K562 (cell line): Measurements from ENCODE around the gene ZDHHC8. TPM values are rescaled to one million over a fixed set of nuclear protein-coding genes. Genes with fewer than 3 reads are reported as not detected.

ENCODE experiments used
- ATAC-seq: fragments of 200-7000 bp; cut with Tn5 transposase; 3 replicates; pipeline ENCODE4 v1.9.1; 2020; ENCODE audit warnings: moderate library complexity
- BruUV-seq: library from RNA; stranded (reverse); fragments of 400-500 nt; replicated peaks from 2 replicates; lab custom pipeline; 2021; lab: Mats Ljungman, UMichigan
- CTCF ChIA-PET: fragments of 300-600 bp; formaldehyde crosslinking; extraction: SDS; loops from one replicate; lab custom pipeline; 2021; ENCODE audit warnings: low intra/inter-chr PET ratio; lab: Yijun Ruan, JAX
- POLR2A ChIA-PET: fragments of 300-600, 350-650 bp; sonication (Branson Sonifier 250); formaldehyde crosslinking; extraction: SDS; loops from one replicate; lab custom pipeline; 2021; ENCODE audit warnings: antibody characterized with exemption, inconsistent platforms; lab: Yijun Ruan, JAX
- DNase-seq, 4 experiments: peaks; one replicate each; pipeline versions ENCODE4 v3.0.0 to v3.0.0-alpha.2; 2011 to 2018; ENCODE audit warnings: low spot score in 3 of 4, mixed read lengths in 3 of 4; ENCODE audit errors: extremely low read depth in 1 of 4
- FAIRE-seq: peaks from 2 replicates; lab custom pipeline; 2011; peaks lifted over from hg19 to GRCh38; lab: Jason Lieb, UNC
- H2AFZ ChIP-seq: 2 replicates; pipeline ENCODE4 v1.6.0; 2011; ENCODE audit warnings: low read depth, low read length, control low read depth, inconsistent platforms
- H3K27ac ChIP-seq: fragments of 200-600 bp; 3 replicates; pipeline ENCODE4 v1.8.0; 2011; ENCODE audit warnings: low read depth, mild to moderate bottlenecking, control low read depth, inconsistent platforms, low read length, moderate library complexity, mixed read lengths; ENCODE audit errors: extremely low read depth
- H3K27me3 ChIP-seq, 2 experiments: fragments of 300-600 bp in 1 of 2; 2 replicates in 1 of 2; 3 replicates in 1 of 2; pipeline versions ENCODE4 v1.6.0 to v1.8.0; 2011; ENCODE audit warnings: inconsistent platforms in 2 of 2, low read length in 2 of 2, mild to moderate bottlenecking in 1 of 2, mixed read lengths in 1 of 2, moderate library complexity in 1 of 2; ENCODE audit not compliant: control insufficient read depth in 2 of 2, insufficient read depth in 2 of 2
- H3K36me3 ChIP-seq: fragments of 300-600 bp; 3 replicates; pipeline ENCODE4 v1.8.0; 2011; ENCODE audit warnings: mild to moderate bottlenecking, low read length, inconsistent platforms; ENCODE audit not compliant: control insufficient read depth, insufficient read depth
- H3K4me1 ChIP-seq, 2 experiments: fragments of 200-600 bp in 1 of 2; replicated peaks in 1 of 2; 2 replicates in 1 of 2; 3 replicates in 1 of 2; pipeline versions ENCODE4 v1.5.1 to v1.8.0; 2011; ENCODE audit warnings: inconsistent platforms in 2 of 2, low read length in 2 of 2, mild to moderate bottlenecking in 1 of 2, mixed read lengths in 1 of 2, moderate library complexity in 1 of 2; ENCODE audit not compliant: control insufficient read depth in 2 of 2, insufficient read depth in 2 of 2
- H3K4me2 ChIP-seq: 2 replicates; pipeline ENCODE4 v1.6.1; 2011; ENCODE audit warnings: low read length, control low read depth, inconsistent platforms, mixed read lengths; ENCODE audit not compliant: insufficient read depth
- H3K4me3 ChIP-seq: fragments of 200-600 bp; sonication (generic), shearing (Covaris generic); 2 replicates; pipeline ENCODE4 v1.5.1; 2016; ENCODE audit warnings: control low read depth, inconsistent platforms
- H3K79me2 ChIP-seq: fragments of 200-600 bp; 3 replicates; pipeline ENCODE4 v1.8.0; 2011; ENCODE audit warnings: low read length, inconsistent platforms; ENCODE audit not compliant: control insufficient read depth, insufficient read depth
- H3K9ac ChIP-seq, 2 experiments: 2 replicates each; pipeline versions ENCODE4 v1.6.0 to v1.6.1; 2011; ENCODE audit warnings: low read depth in 2 of 2, low read length in 2 of 2, control low read depth in 1 of 2, inconsistent platforms in 1 of 2, mild to moderate bottlenecking in 1 of 2, mixed read lengths in 1 of 2; ENCODE audit not compliant: insufficient read depth in 1 of 2
- H3K9me1 ChIP-seq: one replicate; pipeline ENCODE4 v1.6.0; 2011; ENCODE audit warnings: inconsistent platforms, mild to moderate bottlenecking, low read length, moderate library complexity; ENCODE audit not compliant: control insufficient read depth, insufficient read depth
- H3K9me3 ChIP-seq: replicated peaks from 2 replicates; pipeline ENCODE4 v1.5.1; 2011; ENCODE audit warnings: low read depth, low read length, inconsistent platforms; ENCODE audit not compliant: control insufficient read depth, insufficient read depth
- H4K20me1 ChIP-seq: replicated peaks from 2 replicates; pipeline ENCODE4 v1.6.1; 2011; ENCODE audit warnings: low read length, inconsistent platforms, mixed read lengths; ENCODE audit not compliant: control insufficient read depth, insufficient read depth
- EWSR1 ChIP-seq: fragments of 450-650 bp; IDR thresholded peaks from 2 replicates; pipeline ENCODE4 v1.6.1; 2018; ENCODE audit warnings: borderline replicate concordance, mild to moderate bottlenecking, low read depth, moderate library complexity; ENCODE audit not compliant: partially characterized antibody
- FIP1L1 ChIP-seq: fragments of 200-400 bp; formaldehyde crosslinking; IDR thresholded peaks from 2 replicates; pipeline ENCODE4 v1.6.1; 2018; ENCODE audit warnings: mild to moderate bottlenecking, low read depth, low read length; ENCODE audit not compliant: poor library complexity, severe bottlenecking
- RBFOX2 ChIP-seq: fragments of 200-400 bp; formaldehyde crosslinking; IDR thresholded peaks from 2 replicates; pipeline ENCODE4 v1.6.1; 2017; ENCODE audit warnings: low read depth, mild to moderate bottlenecking, low read length, moderate library complexity
- ZC3H4 ChIP-seq: sonication (generic); formaldehyde crosslinking; IDR thresholded peaks from 2 replicates; pipeline ENCODE4 v1.9.0; 2021; ENCODE audit warnings: missing genetic modification reagents, borderline replicate concordance
- WGBS: fragments of 100-300 bp; shearing (Covaris generic); methylation state at CpG from one replicate; pipeline ENCODE4 v1.1.6; 2016; ENCODE audit warnings: low coverage, mixed read lengths; ENCODE audit not compliant: insufficient coverage; ENCODE audit errors: missing lambda C conversion rate; 5-methylcytosine and 5-hydroxymethylcytosine counted together
- in situ Hi-C: fragments of 300-500 bp; cut with MboI; formaldehyde crosslinking; loops from 4 replicates; pipeline ENCODE4 v1.15.0; 2018; ENCODE audit warnings: inconsistent platforms, mixed read lengths
- intact Hi-C: fragments of 100-400 bp; cut with micrococcal nuclease; formaldehyde crosslinking; loops from 2 replicates; pipeline ENCODE4 v1.14.2; 2022
- polyA plus RNA-seq, 8 experiments: library from polyadenylated mRNA; depleted of rRNA in 4 of 8; stranded (reverse) in 5 of 8; unstranded in 3 of 8; fragments of >200 nt; fragmentation: Nextera tagmentation in 2 of 8; fragmentation: Illumina TruSeq in 1 of 8; extraction: Ambion mirVana in 2 of 8; extraction: Trizol in 1 of 8; gene quantifications; 2 replicates each; pipeline versions ENCODE4 v1.2.1 to v1.2.3, GENCODE V29; 2011 to 2014; ENCODE audit warnings: inconsistent platforms in 1 of 8, missing spikeins in 1 of 8
- total RNA-seq, 7 experiments: library from RNA; depleted of rRNA in 6 of 7; stranded (reverse); fragments of >200 nt in 6 of 7; fragmentation: Illumina TruSeq in 2 of 7; extraction: Trizol in 2 of 7; gene quantifications; 2 replicates each; pipeline versions ENCODE4 v1.2.1 to v1.2.3, GENCODE V29; 2011 to 2021; ENCODE audit warnings: low replicate concordance in 1 of 7
- TF ChIP-seq, protein P1 (sequence below): fragments of 250-450 bp; sonication (Bioruptor Pico); IDR thresholded peaks from 2 replicates; pipeline ENCODE4 v1.9.0; 2021; ENCODE audit warnings: mild to moderate bottlenecking, inconsistent platforms

ZDHHC8 gene
- total and polyA plus RNA-seq, 9 of the 15 experiments (the other 6 are each of a cell fraction or from before 2014, with no cell fraction given), result 0.04 to 109 (median 16.4) TPM

DNA sequence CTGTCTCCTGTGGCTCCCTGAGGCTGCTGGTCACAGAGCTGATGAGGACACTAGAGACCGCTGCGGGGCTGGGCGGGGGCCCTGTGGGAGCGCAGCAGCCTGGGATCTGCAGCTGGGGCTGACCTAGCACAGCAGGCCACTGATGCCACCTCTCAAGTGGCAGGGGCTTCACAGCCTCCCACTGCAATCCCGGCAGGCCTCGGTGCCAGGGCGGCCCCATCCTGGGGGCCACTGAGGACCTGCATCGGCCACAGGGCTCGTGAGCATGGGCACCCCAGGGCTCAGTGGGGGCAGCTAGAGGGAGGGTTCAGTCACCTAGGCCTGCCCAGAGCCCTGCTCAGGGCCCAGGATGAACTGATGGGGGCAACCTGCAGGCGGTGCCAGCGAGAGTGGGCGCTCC is 33.8 kb downstream of the ZDHHC8 start:
- Histone ChIP-seq H3K4me2 (no peak overlapping the region), H3K9me3 (peaks cover 6% of the 10 kb centered on the region), H3K27me3 (peaks cover 42 to 54% of the 10 kb centered on the region in 2 experiments; a peak in 4 of 5 replicates), H3K9ac (peak overlapping the region in 1 of 2 experiments; percentile 32; a peak in 1 of 4 replicates), H3K27ac (no peak overlapping the region), H3K4me1 (peaks cover 0 to 19% of the 10 kb centered on the region in 2 experiments; a peak in 1 of 5 replicates), H2AFZ (no peak overlapping the region), H4K20me1 (peaks cover 23% of the 10 kb centered on the region; the same call in 1 of the 2 replicates), H3K79me2 (no peaks in the 10 kb centered on the region), H3K36me3 (no peaks in the 10 kb centered on the region), H3K4me3 (no peak overlapping the region), H3K9me1 (no peaks in the 10 kb centered on the region)
- CTCF ChIA-PET, result no interaction called here
- POLR2A ChIA-PET, result no interaction called here
- BruUV-seq, result no TSS peak
- in situ Hi-C loops, result loop anchor here (25.0 kb wide), 1 partner anchor 522 kb away; no protein-coding TSS in a partner anchor
- TF ChIP-seq EWSR1, result no peak
- TF ChIP-seq, protein P1, sequence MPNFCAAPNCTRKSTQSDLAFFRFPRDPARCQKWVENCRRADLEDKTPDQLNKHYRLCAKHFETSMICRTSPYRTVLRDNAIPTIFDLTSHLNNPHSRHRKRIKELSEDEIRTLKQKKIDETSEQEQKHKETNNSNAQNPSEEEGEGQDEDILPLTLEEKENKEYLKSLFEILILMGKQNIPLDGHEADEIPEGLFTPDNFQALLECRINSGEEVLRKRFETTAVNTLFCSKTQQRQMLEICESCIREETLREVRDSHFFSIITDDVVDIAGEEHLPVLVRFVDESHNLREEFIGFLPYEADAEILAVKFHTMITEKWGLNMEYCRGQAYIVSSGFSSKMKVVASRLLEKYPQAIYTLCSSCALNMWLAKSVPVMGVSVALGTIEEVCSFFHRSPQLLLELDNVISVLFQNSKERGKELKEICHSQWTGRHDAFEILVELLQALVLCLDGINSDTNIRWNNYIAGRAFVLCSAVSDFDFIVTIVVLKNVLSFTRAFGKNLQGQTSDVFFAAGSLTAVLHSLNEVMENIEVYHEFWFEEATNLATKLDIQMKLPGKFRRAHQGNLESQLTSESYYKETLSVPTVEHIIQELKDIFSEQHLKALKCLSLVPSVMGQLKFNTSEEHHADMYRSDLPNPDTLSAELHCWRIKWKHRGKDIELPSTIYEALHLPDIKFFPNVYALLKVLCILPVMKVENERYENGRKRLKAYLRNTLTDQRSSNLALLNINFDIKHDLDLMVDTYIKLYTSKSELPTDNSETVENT (CRISPR knock-in tag), result peak; percentile 76
- 0 out of 2 replicates have a peak, but pooled peaks have one; percentile 22 for TF ChIP-seq RBFOX2
- peak; percentile 43 for TF ChIP-seq FIP1L1
- no peak for TF ChIP-seq ZC3H4 (CRISPR knock-in tag)
- ATAC-seq (no peak), DNase-seq (no peak), FAIRE-seq (no peak)
- 6% methylated on average over 12 of the region's 12 CpGs for WGBS
- intact Hi-C loops, result loop anchor here (5.0 kb wide), 1 partner anchor 42 kb away; no protein-coding TSS in a partner anchor
